Measurements from ENCODE around the gene XIRP2.
"Not testable (repeated sequence)": the region's sequence is repeated elsewhere in the genome, so short reads cannot be mapped to it uniquely, and the experiment has no call there.

Gene XIRP2

GRCh38 chr2:167198576-167198975 lies 310.3 kb downstream of the XIRP2 start:
- DNase-seq (ENCODE audit: low read depth): no peak

GRCh38 chr2:167200019-167200418 lies 311.7 kb downstream of the XIRP2 start:
- no peak for DNase-seq (ENCODE audit: low read depth)

- no peak for DNase-seq (ENCODE audit: low read depth)
Measured at GRCh38 chr2:167209784-167210183, 321.5 kb downstream of the XIRP2 start.

- DNase-seq (ENCODE audit: low read depth): no peak
Measured at GRCh38 chr2:167212014-167212648, 323.9 kb downstream of the XIRP2 start.

GRCh38 chr2:167215595-167215994 lies 327.3 kb downstream of the XIRP2 start:
- no peak for DNase-seq (ENCODE audit: low read depth)

- DNase-seq (ENCODE audit: low read depth): no peak
Measured at GRCh38 chr2:167237478-167237877, 349.2 kb downstream of the XIRP2 start.

GRCh38 chr2:167240671-167241070 lies 352.4 kb downstream of the XIRP2 start:
- no peak for DNase-seq (ENCODE audit: low read depth)

GRCh38 chr2:167249197-167249596 lies 360.9 kb downstream of the XIRP2 start:
- DNase-seq (ENCODE audit: low read depth): no peak

- DNase-seq (ENCODE audit: low read depth): no peak
Measured at GRCh38 chr2:167253025-167253424, 364.7 kb downstream of the XIRP2 start.

- no peak for DNase-seq (ENCODE audit: low read depth)
Measured at GRCh38 chr2:167254721-167255120, 366.4 kb downstream of the XIRP2 start.

- no peak for DNase-seq (ENCODE audit: low read depth)
Measured at GRCh38 chr2:167258712-167259111, 370.4 kb downstream of the XIRP2 start.

- DNase-seq (ENCODE audit: low read depth): no peak
Measured at GRCh38 chr2:167264380-167264779, 376.1 kb downstream of the XIRP2 start.

GRCh38 chr2:167265004-167265403 lies 376.7 kb downstream of the XIRP2 start:
- DNase-seq (ENCODE audit: low read depth): no peak

GRCh38 chr2:167265722-167266121 lies 377.4 kb downstream of the XIRP2 start:
- no peak for DNase-seq (ENCODE audit: low read depth)

GRCh38 chr2:167268245-167268644 lies 380.0 kb downstream of the XIRP2 start:
- DNase-seq (ENCODE audit: low read depth): not testable (repeated sequence)

GRCh38 chr2:167271932-167272331 lies 383.7 kb downstream of the XIRP2 start:
- DNase-seq (ENCODE audit: low read depth): no peak

GRCh38 chr2:167275046-167275445 lies 386.8 kb downstream of the XIRP2 start:
- no peak for DNase-seq (ENCODE audit: low read depth)

- no peak for DNase-seq (ENCODE audit: low read depth)
Measured at GRCh38 chr2:167279810-167280209, 391.5 kb downstream of the XIRP2 start.

- DNase-seq (ENCODE audit: low read depth): no peak
Measured at GRCh38 chr2:167287212-167287611, 398.9 kb downstream of the XIRP2 start.

- no peak for DNase-seq (ENCODE audit: low read depth)
Measured at GRCh38 chr2:167289651-167290410, 401.6 kb downstream of the XIRP2 start.

GRCh38 chr2:167292430-167293171 lies 404.3 kb downstream of the XIRP2 start, which contains the start of gene B3GALT1:
Gene B3GALT1, plus strand, starts transcription at chr2:167293001.
- DNase-seq (ENCODE audit: low read depth): peak; percentile 17

GRCh38 chr2:167293172-167293781 lies 405.0 kb downstream of the XIRP2 start:
- no peak for DNase-seq (ENCODE audit: low read depth)
